Smooth muscle cell (in vitro differentiated cells): ENCODE measurements around the gene MACO1. TPM values are rescaled to one million over a fixed set of nuclear protein-coding genes. Genes with fewer than 3 reads are reported as not detected.

Experiments
- DNase-seq: peaks from one replicate; lab custom pipeline; 2025; ENCODE audit not compliant: unreplicated experiment; lab: John Stamatoyannopoulos, UW
- H2AFZ ChIP-seq: fragments of 200-600 bp; sonication (generic); 2 replicates; pipeline ENCODE4 v1.6.0; 2016; ENCODE audit warnings: antibody characterized with exemption, low read depth, mild to moderate bottlenecking
- H3F3A ChIP-seq: fragments of 200-600 bp; sonication (generic); 2 replicates; pipeline ENCODE4 v1.6.0; 2017; ENCODE audit warnings: antibody characterized with exemption, low read depth
- H3K27ac ChIP-seq: fragments of 200-600 bp; sonication (generic); 2 replicates; pipeline ENCODE4 v1.5.1; 2016; ENCODE audit warnings: low read depth, mild to moderate bottlenecking
- H3K27me3 ChIP-seq: fragments of 200-600 bp; sonication (generic); 2 replicates; pipeline ENCODE4 v1.6.1; 2016; ENCODE audit warnings: low read depth, mild to moderate bottlenecking
- H3K36me3 ChIP-seq: fragments of 200-600 bp; sonication (generic); 2 replicates; pipeline ENCODE4 v1.5.1; 2016; ENCODE audit warnings: low read depth
- H3K4me1 ChIP-seq: fragments of 200-600 bp; sonication (generic); 2 replicates; pipeline ENCODE4 v1.5.1; 2016; ENCODE audit warnings: low read depth
- H3K4me2 ChIP-seq: fragments of 200-600 bp; sonication (generic); 2 replicates; pipeline ENCODE4 v1.6.0; 2016; ENCODE audit warnings: mild to moderate bottlenecking
- H3K4me3 ChIP-seq: fragments of 200-600 bp; sonication (generic); 2 replicates; pipeline ENCODE4 v1.5.1; 2016; ENCODE audit warnings: mild to moderate bottlenecking
- H3K79me2 ChIP-seq: fragments of 200-600 bp; sonication (generic); 2 replicates; pipeline ENCODE4 v1.6.0; 2016; ENCODE audit warnings: low read depth, mild to moderate bottlenecking
- H3K9ac ChIP-seq: fragments of 200-600 bp; sonication (generic); 2 replicates; pipeline ENCODE4 v1.6.0; 2016; ENCODE audit warnings: low read depth
- H3K9me3 ChIP-seq: fragments of 200-600 bp; sonication (generic); replicated peaks from 2 replicates; pipeline ENCODE4 v1.5.1; 2016; ENCODE audit warnings: low read depth
- H4K20me1 ChIP-seq: fragments of 200-600 bp; sonication (generic); 2 replicates; pipeline ENCODE4 v1.6.0; 2016; ENCODE audit warnings: low read depth
- CTCF ChIP-seq: fragments of 200-600 bp; sonication (generic); IDR thresholded peaks from 2 replicates; pipeline ENCODE4 v1.5.1; 2017; ENCODE audit warnings: borderline replicate concordance, mild to moderate bottlenecking, antibody characterized with exemption; ENCODE audit not compliant: insufficient read depth, poor library complexity, severe bottlenecking
- WGBS: methylation state at CpG from one replicate; pipeline ENCODE4 v1.1.7; 2016; ENCODE audit warnings: low lambda C conversion rate; 5-methylcytosine and 5-hydroxymethylcytosine counted together
- polyA plus RNA-seq: library from polyadenylated mRNA; unstranded; fragments of >200 nt; fragmentation: Nextera tagmentation; extraction: Ambion mirVana; gene quantifications from 2 replicates; pipeline ENCODE4 v1.2.1, GENCODE V29; 2016
- total RNA-seq: library from RNA; depleted of rRNA; stranded (reverse); fragments of >200 nt; gene quantifications from 2 replicates; pipeline ENCODE4 v1.2.3, GENCODE V29; 2014

MACO1 gene
- total and polyA plus RNA-seq, 2 experiments from 2014 or later = 19.8 to 29.8 TPM

DNA sequence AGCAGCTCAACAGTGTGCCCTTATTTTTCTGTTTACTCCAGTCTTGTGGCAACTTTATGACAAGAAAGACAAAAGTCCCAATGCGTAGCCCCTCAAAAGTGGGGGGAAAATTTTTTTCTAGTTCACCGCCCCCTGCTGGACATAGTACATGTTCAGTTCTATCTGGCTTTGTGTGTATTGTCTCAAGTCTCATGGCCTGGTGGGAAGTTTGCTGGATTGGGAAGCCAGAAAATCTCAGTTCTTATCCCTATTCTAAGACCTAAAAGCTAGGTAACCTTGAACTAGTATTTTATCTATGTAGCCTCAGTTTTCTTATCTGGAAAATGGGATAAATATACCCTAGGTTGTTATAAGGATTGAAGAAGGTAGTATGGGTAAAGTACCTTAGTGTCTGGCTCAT is 56.9 kb downstream of the MACO1 start:
- Histone ChIP-seq H4K20me1 (peaks cover 30% of the 10 kb centered on the region), H3K9me3 (no peaks in the 10 kb centered on the region), H3K79me2 (no peaks in the 10 kb centered on the region), H3K27ac (no peak overlapping the region), H3K36me3 (no peaks in the 10 kb centered on the region), H3K4me3 (no peak overlapping the region), H3K4me1 (no peaks in the 10 kb centered on the region), H2AFZ (no peak overlapping the region), H3F3A (peaks cover 4% of the 10 kb centered on the region), H3K4me2 (no peak overlapping the region), H3K27me3 (no peaks in the 10 kb centered on the region), H3K9ac (no peak overlapping the region)
- 87% methylated on average over 2 of the region's 2 CpGs for WGBS
- DNase-seq = no peak
- peak; percentile 49 for TF ChIP-seq CTCF

DNA sequence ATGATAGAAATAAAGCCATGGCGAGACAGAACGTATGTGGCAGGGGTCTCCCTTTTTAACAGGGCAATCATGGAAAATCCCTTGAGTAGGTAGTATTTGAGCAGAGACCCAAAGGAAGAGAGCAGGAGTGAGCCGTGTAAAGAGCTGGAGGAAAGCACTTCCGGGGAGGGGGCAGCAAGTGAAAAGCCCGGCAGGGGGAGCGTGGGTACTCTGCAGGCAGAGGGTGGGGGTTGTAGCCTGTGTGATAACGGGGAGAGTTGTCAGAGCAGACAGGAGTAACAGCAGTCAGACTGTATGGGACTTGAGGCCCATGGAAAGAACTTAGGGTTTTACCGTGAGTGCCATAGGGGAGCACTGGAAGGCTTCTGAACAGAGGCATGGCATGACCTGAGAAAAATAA is 61.6 kb downstream of the MACO1 start:
- H3K36me3 ChIP-seq = no peaks in the 10 kb centered on the region
- H2AFZ ChIP-seq = no peak overlapping the region
- peaks cover 9% of the 10 kb centered on the region for H4K20me1 ChIP-seq
- H3K9ac ChIP-seq = no peak overlapping the region
- H3K27ac ChIP-seq = no peak overlapping the region
- no peaks in the 10 kb centered on the region for H3K9me3 ChIP-seq
- no peaks in the 10 kb centered on the region for H3F3A ChIP-seq
- no peaks in the 10 kb centered on the region for H3K79me2 ChIP-seq
- 70% methylated on average over 8 of the region's 8 CpGs for WGBS
- no peak overlapping the region for H3K4me2 ChIP-seq
- no peak overlapping the region for H3K4me3 ChIP-seq
- no peaks in the 10 kb centered on the region for H3K27me3 ChIP-seq
- no peak for DNase-seq
- no peaks in the 10 kb centered on the region for H3K4me1 ChIP-seq
- no peak for TF ChIP-seq CTCF

DNA sequence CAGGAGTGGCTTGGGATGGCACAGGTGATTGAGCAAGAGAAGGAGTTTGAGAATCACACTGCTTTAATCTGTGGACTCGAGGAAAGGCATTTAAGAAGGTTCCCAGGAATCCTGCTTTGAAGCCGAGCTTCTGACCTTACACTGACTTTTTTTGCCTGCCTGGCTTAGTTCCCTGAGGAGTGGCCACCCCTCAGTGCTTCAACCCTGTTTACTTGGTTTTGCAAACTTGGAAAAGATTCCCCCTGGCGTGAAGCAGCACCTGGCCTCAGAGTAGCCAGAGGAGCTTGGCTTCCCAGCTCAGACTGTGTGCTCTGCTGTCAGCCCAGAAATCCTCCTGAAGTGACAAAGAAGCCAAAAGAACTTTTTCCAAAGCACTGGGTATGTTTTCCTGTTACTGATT is 64.3 kb downstream of the MACO1 start:
- peaks cover 2% of the 10 kb centered on the region for H3F3A ChIP-seq
- no peak for TF ChIP-seq CTCF
- H3K4me2 ChIP-seq = no peak overlapping the region
- H3K36me3 ChIP-seq = peaks cover 13% of the 10 kb centered on the region
- no peak overlapping the region for H3K4me3 ChIP-seq
- H3K4me1 ChIP-seq = no peaks in the 10 kb centered on the region
- H3K9ac ChIP-seq = no peak overlapping the region
- H4K20me1 ChIP-seq = no peaks in the 10 kb centered on the region
- no peaks in the 10 kb centered on the region for H3K79me2 ChIP-seq
- DNase-seq = no peak
- 95% methylated on average over 3 of the region's 3 CpGs for WGBS
- H3K9me3 ChIP-seq = no peaks in the 10 kb centered on the region
- H3K27me3 ChIP-seq = no peaks in the 10 kb centered on the region
- no peak overlapping the region for H2AFZ ChIP-seq
- no peak overlapping the region for H3K27ac ChIP-seq

- peak overlapping the region; percentile 47 for H3K4me2 ChIP-seq
- 91% methylated on average over 1 of the region's 1 CpG for WGBS
- DNase-seq = no peak
These were observed 70.0 kb downstream of the MACO1 start for GRCh38 chr1:25500694-25501093.

More at GRCh38 chr1:25500694-25501093, 70.0 kb downstream of the MACO1 start:
- H3K36me3 ChIP-seq = peaks cover 13% of the 10 kb centered on the region
- H4K20me1 ChIP-seq = no peaks in the 10 kb centered on the region
- H3K9me3 ChIP-seq = no peaks in the 10 kb centered on the region
- no peaks in the 10 kb centered on the region for H3K79me2 ChIP-seq
- H3F3A ChIP-seq = peaks cover 33% of the 10 kb centered on the region
- H3K4me1 ChIP-seq = peaks cover 20% of the 10 kb centered on the region
- H2AFZ ChIP-seq = no peak overlapping the region
- no peaks in the 10 kb centered on the region for H3K27me3 ChIP-seq
- peak overlapping the region; percentile 79 for H3K27ac ChIP-seq
- TF ChIP-seq CTCF = no peak
- H3K9ac ChIP-seq = no peak overlapping the region
- no peak overlapping the region for H3K4me3 ChIP-seq
